ENCODE results near the gene TNNC2. TPM values are rescaled to one million over a fixed set of nuclear protein-coding genes. Genes with fewer than 3 reads are reported as not detected.
A peak's percentile ranks its signal among the peaks of the same experiment; 100 is the strongest.
"Not testable (repeated sequence)": the region's sequence is repeated elsewhere in the genome, so short reads cannot be mapped to it uniquely, and the experiment has no call there.

TNNC2 gene
- total RNA-seq, 1 experiment from 2014 or later, result not detected

GRCh38 chr20:45801851-45802250 is 25.3 kb downstream of the TNNC2 start:
- Mint-ChIP-seq H3K4me1 (ENCODE audit: insufficient read depth, unreplicated experiment) (peaks cover 6% of the 10 kb centered on the region), H3K9me3 (ENCODE audit: unreplicated experiment) (no peaks in the 10 kb centered on the region), H3K27ac (ENCODE audit: low read depth, unreplicated experiment) (no peak overlapping the region), H3K36me3 (ENCODE audit: insufficient read depth, unreplicated experiment) (peaks cover 61% of the 10 kb centered on the region), H3K27me3 (ENCODE audit: insufficient read depth, unreplicated experiment) (no peaks in the 10 kb centered on the region), H3K4me3 (ENCODE audit: unreplicated experiment) (no peak overlapping the region)
- no TSS peak for BruUV-seq (replicated peaks)
- ChIA-PET CTCF (interaction anchor here (0.6 to 1.2 kb wide), 5 partner anchors 51 to 1430 kb away, joined by 3 read pairs; partner anchors contain the start of gene EPPIN), POLR2A (interaction anchor here (0.8 to 1.1 kb wide), 2 partner anchors 10 to 133 kb away, joined by 3 read pairs; partner anchors contain the start of genes DNTTIP1 and WFDC3)
- DNase-seq (ENCODE audit: unreplicated experiment), result no peak
- intact Hi-C loops (cut with micrococcal nuclease), result no loop called here
- TF ChIP-seq CTCF (IDR thresholded peaks at IDR 0.05; ENCODE audit: unreplicated experiment), result no peak

GRCh38 chr20:45798935-45799642 is 28.0 kb downstream of the TNNC2 start:
- peaks cover 62% of the 10 kb centered on the region for H3K36me3 Mint-ChIP-seq (ENCODE audit: insufficient read depth, unreplicated experiment)
- H3K27me3 Mint-ChIP-seq (ENCODE audit: insufficient read depth, unreplicated experiment), result no peaks in the 10 kb centered on the region
- CTCF ChIA-PET, result interaction anchor here (0.6 to 2.9 kb wide), 56 partner anchors 9 to 1565 kb away, joined by 3 to 48 read pairs (median 5); partner anchors contain the start of genes ACOT8, CTSA, NEURL2 and SYS1
- DNase-seq (ENCODE audit: unreplicated experiment), result peak; percentile 71
- intact Hi-C loops (cut with micrococcal nuclease), result loop anchor here (10.0 kb wide), 1 partner anchor 136 kb away; the partner anchor contains the start of gene PCIF1
- H3K4me3 Mint-ChIP-seq (ENCODE audit: unreplicated experiment), result no peak overlapping the region
- no TSS peak for BruUV-seq (replicated peaks)
- H3K4me1 Mint-ChIP-seq (ENCODE audit: insufficient read depth, unreplicated experiment), result peaks cover 6% of the 10 kb centered on the region
- TF ChIP-seq CTCF (IDR thresholded peaks at IDR 0.05; ENCODE audit: unreplicated experiment), result peak; percentile 74
- POLR2A ChIA-PET, result interaction anchor here (0.6 to 2.0 kb wide), 14 partner anchors 8 to 289 kb away, joined by 3 to 8 read pairs (median 4); partner anchors contain the start of gene SNX21
- peak overlapping the region; percentile 40 for H3K27ac Mint-ChIP-seq (ENCODE audit: low read depth, unreplicated experiment)
- no peaks in the 10 kb centered on the region for H3K9me3 Mint-ChIP-seq (ENCODE audit: unreplicated experiment)

- H3K4me3 Mint-ChIP-seq (ENCODE audit: unreplicated experiment); H3K27ac Mint-ChIP-seq (ENCODE audit: low read depth, unreplicated experiment); H3K27me3 Mint-ChIP-seq (ENCODE audit: insufficient read depth, unreplicated experiment); DNase-seq (ENCODE audit: unreplicated experiment); POLR2A ChIA-PET; BruUV-seq (replicated peaks); H3K4me1 Mint-ChIP-seq (ENCODE audit: insufficient read depth, unreplicated experiment); H3K9me3 Mint-ChIP-seq (ENCODE audit: unreplicated experiment): not testable (repeated sequence)
- CTCF ChIA-PET, result interaction anchor here (1.2 to 2.9 kb wide), 13 partner anchors 8 to 435 kb away, joined by 4 to 48 read pairs (median 12); partner anchors contain the start of genes ACOT8, SYS1, UBE2C and ZSWIM3
- H3K36me3 Mint-ChIP-seq (ENCODE audit: insufficient read depth, unreplicated experiment), result peaks cover 65% of the 10 kb centered on the region
- intact Hi-C loops (cut with micrococcal nuclease), result loop anchor here (10.0 kb wide), 1 partner anchor 137 kb away; the partner anchor contains the start of gene PCIF1
Measured at GRCh38 chr20:45797955-45798354, 29.2 kb downstream of the TNNC2 start.

GRCh38 chr20:45797510-45797909 is 29.6 kb downstream of the TNNC2 start:
- BruUV-seq (replicated peaks); H3K4me3 Mint-ChIP-seq (ENCODE audit: unreplicated experiment); H3K27me3 Mint-ChIP-seq (ENCODE audit: insufficient read depth, unreplicated experiment); DNase-seq (ENCODE audit: unreplicated experiment); POLR2A ChIA-PET; CTCF ChIA-PET; H3K27ac Mint-ChIP-seq (ENCODE audit: low read depth, unreplicated experiment); H3K9me3 Mint-ChIP-seq (ENCODE audit: unreplicated experiment): not testable (repeated sequence)
- intact Hi-C loops (cut with micrococcal nuclease), result loop anchor here (10.0 kb wide), 1 partner anchor 137 kb away; the partner anchor contains the start of gene PCIF1
- Mint-ChIP-seq H3K36me3 (ENCODE audit: insufficient read depth, unreplicated experiment) (peaks cover 66% of the 10 kb centered on the region), H3K4me1 (ENCODE audit: insufficient read depth, unreplicated experiment) (peaks cover 10% of the 10 kb centered on the region)
